NCI-H128 (cell line): ENCODE data around the gene TUBB.
"Not testable (repeated sequence)": the region's sequence is repeated elsewhere in the genome, so short reads cannot be mapped to it uniquely, and the experiment has no call there.

ENCODE experiments used
- DNase-seq: peaks from one replicate; lab custom pipeline; 2025; ENCODE audit not compliant: unreplicated experiment; lab: John Stamatoyannopoulos, UW

The TUBB gene

GRCh38 chr6:30738532-30738931 lies 18.4 kb downstream of the TUBB start:
- no peak for DNase-seq

- DNase-seq: no peak
Observed at GRCh38 chr6:30740540-30740870, 20.4 kb downstream of the TUBB start.

GRCh38 chr6:30741063-30741779 lies 21.1 kb downstream of the TUBB start:
- DNase-seq: no peak

- DNase-seq: no peak
Observed at GRCh38 chr6:30741789-30742315, 21.7 kb downstream of the TUBB start.

- peak; percentile 50 for DNase-seq
Observed at GRCh38 chr6:30742316-30743098, 22.4 kb downstream of the TUBB start, which contains the start of gene FLOT1. FLOT1 (minus strand) TSS chr6:30742687; CDS start chr6:30742189, 498 bp downstream.

- DNase-seq: no peak
Observed at GRCh38 chr6:30743099-30744053, 23.2 kb downstream of the TUBB start.

GRCh38 chr6:30744054-30744805 lies 24.1 kb downstream of the TUBB start, which contains the start of gene IER3:
IER3 (minus strand) TSS chr6:30744547; CDS start chr6:30744518, 29 bp downstream.
- DNase-seq: peak; percentile 5

GRCh38 chr6:30747300-30747687 lies 27.1 kb downstream of the TUBB start:
- no peak for DNase-seq

- no peak for DNase-seq
Observed at GRCh38 chr6:30747902-30748769, 28.0 kb downstream of the TUBB start.

GRCh38 chr6:30748851-30749540 lies 28.8 kb downstream of the TUBB start:
- no peak for DNase-seq

- no peak for DNase-seq
Observed at GRCh38 chr6:30749554-30750378, 29.6 kb downstream of the TUBB start.

- no peak for DNase-seq
Observed at GRCh38 chr6:30750379-30750668, 30.2 kb downstream of the TUBB start.

GRCh38 chr6:30752157-30752927 lies 32.2 kb downstream of the TUBB start:
- DNase-seq: no peak

- no peak for DNase-seq
Observed at GRCh38 chr6:30754631-30755030, 34.5 kb downstream of the TUBB start.

- DNase-seq: not testable (repeated sequence)
Observed at GRCh38 chr6:30756405-30757003, 36.4 kb downstream of the TUBB start.

- DNase-seq: no peak
Observed at GRCh38 chr6:30757261-30757904, 37.2 kb downstream of the TUBB start.
